ENCODE data around the gene COPZ1.

The COPZ1 gene

GRCh38 chr12:54378796-54379397 lies 54.0 kb downstream of the COPZ1 start:
- H3K27me3 ChIP-seq (ENCODE audit: control insufficient read depth in 2 of 2, insufficient read depth in 2 of 2, low read length in 2 of 2), result peaks cover 2 to 4% of the 10 kb centered on the region in 2 donors
- H3K9ac ChIP-seq (ENCODE audit: low read depth in 1 of 2, low read length in 2 of 2), result peak overlapping the region in 1 of 2 donors; percentile 49
- H3K4me1 ChIP-seq (ENCODE audit: control insufficient read depth in 2 of 2, insufficient read depth in 2 of 2, low read length in 2 of 2), result peaks cover 4 to 16% of the 10 kb centered on the region in 2 donors
- peak overlapping the region; percentile 64 to 74 for H3K4me3 ChIP-seq (ENCODE audit: low read length in 2 of 2)
- H3K9me3 ChIP-seq (ENCODE audit: control insufficient read depth in 2 of 2, low read length in 2 of 2), result no peaks in the 10 kb centered on the region
- H3K27ac ChIP-seq (ENCODE audit: low read depth in 2 of 2, low read length in 2 of 2), result peak overlapping the region; percentile 25 to 48
- no peaks in the 10 kb centered on the region for H3K36me3 ChIP-seq (ENCODE audit: control insufficient read depth in 2 of 2, insufficient read depth in 2 of 2, low read length in 2 of 2)

- H3K4me3 ChIP-seq (ENCODE audit: low read length in 2 of 2), result peak overlapping the region; percentile 64 to 74
- H3K27me3 ChIP-seq (ENCODE audit: control insufficient read depth in 2 of 2, insufficient read depth in 2 of 2, low read length in 2 of 2), result peaks cover 2% of the 10 kb centered on the region in 2 donors
- H3K36me3 ChIP-seq (ENCODE audit: control insufficient read depth in 2 of 2, insufficient read depth in 2 of 2, low read length in 2 of 2), result no peaks in the 10 kb centered on the region
- no peaks in the 10 kb centered on the region for H3K9me3 ChIP-seq (ENCODE audit: control insufficient read depth in 2 of 2, low read length in 2 of 2)
- peak overlapping the region in 1 of 2 donors; percentile 49 for H3K9ac ChIP-seq (ENCODE audit: low read depth in 1 of 2, low read length in 2 of 2)
- H3K27ac ChIP-seq (ENCODE audit: low read depth in 2 of 2, low read length in 2 of 2), result peak overlapping the region; percentile 25 to 48
- H3K4me1 ChIP-seq (ENCODE audit: control insufficient read depth in 2 of 2, insufficient read depth in 2 of 2, low read length in 2 of 2), result peaks cover 7 to 11% of the 10 kb centered on the region in 2 donors
These were observed 54.7 kb downstream of the COPZ1 start for GRCh38 chr12:54379398-54380201.

DNA sequence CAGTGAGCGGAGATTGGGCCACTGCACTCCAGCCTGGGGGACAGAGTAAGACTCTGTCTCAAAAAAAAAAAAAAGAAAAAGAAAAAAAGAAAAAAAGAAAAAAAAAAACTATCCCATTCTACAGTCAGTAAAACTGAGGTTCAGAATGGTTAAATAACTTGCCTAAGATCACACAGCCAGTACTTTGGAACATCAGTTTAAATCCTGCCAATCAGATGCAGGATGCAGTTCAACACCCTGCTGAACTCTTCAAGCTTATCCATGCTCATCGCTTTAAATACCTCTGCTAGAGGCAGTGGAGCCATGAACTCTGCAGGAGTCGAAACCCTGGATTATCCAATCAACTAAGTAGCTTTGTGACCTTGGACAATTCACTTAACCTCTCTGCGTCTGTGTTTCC lies 56.2 kb downstream of the COPZ1 start:
- H3K4me3 ChIP-seq (ENCODE audit: low read length in 2 of 2), result no peak overlapping the region
- H3K9me3 ChIP-seq (ENCODE audit: control insufficient read depth in 2 of 2, low read length in 2 of 2), result no peaks in the 10 kb centered on the region
- peaks cover 0 to 2% of the 10 kb centered on the region in 2 donors for H3K27me3 ChIP-seq (ENCODE audit: control insufficient read depth in 2 of 2, insufficient read depth in 2 of 2, low read length in 2 of 2)
- no peak overlapping the region for H3K9ac ChIP-seq (ENCODE audit: low read depth in 1 of 2, low read length in 2 of 2)
- H3K36me3 ChIP-seq (ENCODE audit: control insufficient read depth in 2 of 2, insufficient read depth in 2 of 2, low read length in 2 of 2), result no peaks in the 10 kb centered on the region
- H3K4me1 ChIP-seq (ENCODE audit: control insufficient read depth in 2 of 2, insufficient read depth in 2 of 2, low read length in 2 of 2), result peaks cover 9 to 13% of the 10 kb centered on the region in 2 donors
- no peak overlapping the region for H3K27ac ChIP-seq (ENCODE audit: low read depth in 2 of 2, low read length in 2 of 2)

DNA sequence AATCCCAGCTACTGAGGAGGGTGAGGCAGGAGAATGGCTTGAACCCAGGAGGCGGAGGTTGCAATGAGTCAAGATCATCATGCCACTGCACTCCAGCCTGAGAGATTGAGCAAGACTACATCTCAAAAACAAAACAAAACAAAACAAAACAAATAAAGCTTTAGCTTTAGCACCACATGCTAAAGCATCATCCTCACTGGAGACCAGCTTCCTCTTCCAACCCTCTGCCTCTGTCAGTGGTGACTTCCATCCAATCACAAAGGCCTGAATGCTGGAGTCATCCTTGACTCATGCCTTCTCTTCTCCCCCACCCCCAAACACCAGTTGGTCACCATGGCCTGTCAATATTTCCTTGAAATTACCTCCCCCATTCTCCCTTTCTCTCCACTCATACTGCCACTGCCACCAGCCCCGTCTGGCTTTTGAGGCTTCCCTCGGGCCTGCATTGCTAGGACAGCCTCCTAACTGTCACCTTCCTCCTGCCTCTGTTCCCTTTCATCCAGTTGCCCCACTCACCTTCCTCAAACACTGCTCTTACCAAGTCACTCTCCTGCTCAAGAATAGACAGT lies 58.2 kb downstream of the COPZ1 start:
- Histone ChIP-seq H3K9me3 (ENCODE audit: control insufficient read depth in 2 of 2, low read length in 2 of 2) (no peaks in the 10 kb centered on the region), H3K4me1 (ENCODE audit: control insufficient read depth in 2 of 2, insufficient read depth in 2 of 2, low read length in 2 of 2) (peaks cover 14 to 15% of the 10 kb centered on the region in 2 donors), H3K9ac (ENCODE audit: low read depth in 1 of 2, low read length in 2 of 2) (no peak overlapping the region), H3K4me3 (ENCODE audit: low read length in 2 of 2) (no peak overlapping the region), H3K36me3 (ENCODE audit: control insufficient read depth in 2 of 2, insufficient read depth in 2 of 2, low read length in 2 of 2) (no peaks in the 10 kb centered on the region), H3K27ac (ENCODE audit: low read depth in 2 of 2, low read length in 2 of 2) (peak overlapping the region; percentile 59 to 65), H3K27me3 (ENCODE audit: control insufficient read depth in 2 of 2, insufficient read depth in 2 of 2, low read length in 2 of 2) (peaks cover 0 to 2% of the 10 kb centered on the region in 2 donors)

DNA sequence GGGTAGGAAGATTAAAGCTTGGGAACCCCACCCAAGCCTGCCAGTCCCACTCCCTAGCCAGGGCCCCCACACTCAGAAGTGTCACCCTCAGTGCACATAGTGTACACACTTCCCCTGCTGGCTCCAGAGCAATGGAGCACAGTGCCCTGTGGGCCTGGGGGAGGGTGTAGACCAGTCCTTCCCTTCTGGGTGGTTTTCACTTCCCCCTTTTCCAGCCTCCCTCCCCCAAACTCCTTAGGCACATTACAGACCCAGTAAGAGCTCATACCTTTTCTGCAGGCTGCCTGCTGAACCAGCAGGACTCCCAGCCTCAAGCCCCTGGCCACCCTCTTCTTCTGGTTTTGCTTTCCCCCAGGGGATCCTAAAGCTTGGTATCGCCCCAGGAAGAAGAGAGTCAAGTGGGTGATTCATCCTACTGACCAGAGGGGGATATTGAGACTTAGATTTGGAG lies 59.7 kb downstream of the COPZ1 start, which contains the start of gene ZNF385A:
Gene ZNF385A, minus strand, starts transcription at position 143 of the 451 bp plus-strand sequence. CDS start 219 bp downstream, outside the sequence.
- H3K9me3 ChIP-seq (ENCODE audit: control insufficient read depth in 2 of 2, low read length in 2 of 2), result no peaks in the 10 kb centered on the region
- peak within 1 kb of the TSS in 1 of 2 donors; percentile 31 for H3K4me3 ChIP-seq (ENCODE audit: low read length in 2 of 2)
- H3K4me1 ChIP-seq (ENCODE audit: control insufficient read depth in 2 of 2, insufficient read depth in 2 of 2, low read length in 2 of 2), result peaks cover 12% of the 10 kb centered on the region in 2 donors
- H3K27me3 ChIP-seq (ENCODE audit: control insufficient read depth in 2 of 2, insufficient read depth in 2 of 2, low read length in 2 of 2), result no peaks in the 10 kb centered on the region
- peak within 1 kb of the TSS; percentile 17 to 76 for H3K27ac ChIP-seq (ENCODE audit: low read depth in 2 of 2, low read length in 2 of 2)
- peak within 1 kb of the TSS in 1 of 2 donors; percentile 9 for H3K9ac ChIP-seq (ENCODE audit: low read depth in 1 of 2, low read length in 2 of 2)
- H3K36me3 ChIP-seq (ENCODE audit: control insufficient read depth in 2 of 2, insufficient read depth in 2 of 2, low read length in 2 of 2), result no peaks in the 10 kb centered on the region

DNA sequence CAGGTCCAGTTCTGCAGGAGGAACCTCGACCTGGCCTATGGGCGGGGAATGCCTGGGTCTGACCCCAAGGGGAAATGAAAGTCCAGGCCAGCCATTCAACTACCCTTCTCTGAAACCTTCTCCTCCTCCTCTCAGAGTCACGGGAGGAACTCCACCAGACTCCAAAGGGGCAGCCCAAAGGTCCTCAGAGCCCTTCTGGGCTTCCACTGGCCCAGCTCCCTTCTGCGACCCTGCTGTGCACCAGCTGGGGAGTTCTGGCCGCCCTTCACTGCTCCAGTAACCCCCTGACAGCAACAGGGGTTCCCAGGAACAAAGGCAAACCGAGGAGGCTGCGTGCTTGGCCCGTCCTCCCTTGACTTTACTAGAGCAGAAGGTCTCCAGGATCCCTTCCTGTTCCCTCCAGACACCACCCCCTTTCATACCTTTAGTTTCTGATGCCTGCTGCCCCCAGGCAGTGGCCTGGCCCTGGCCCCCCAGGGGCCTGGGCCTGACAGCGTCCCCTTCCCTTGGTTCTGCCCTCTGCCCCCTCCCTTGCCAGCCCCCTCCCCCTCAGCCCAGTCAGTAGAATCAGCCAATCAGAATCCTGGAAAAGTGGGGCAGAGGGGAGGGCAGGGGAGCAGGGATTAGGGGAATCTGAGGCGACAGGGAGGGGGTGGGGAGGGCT lies 60.5 kb downstream of the COPZ1 start:
- H3K4me1 ChIP-seq (ENCODE audit: control insufficient read depth in 2 of 2, insufficient read depth in 2 of 2, low read length in 2 of 2), result peaks cover 12% of the 10 kb centered on the region in 2 donors
- H3K9me3 ChIP-seq (ENCODE audit: control insufficient read depth in 2 of 2, low read length in 2 of 2), result no peaks in the 10 kb centered on the region
- peak overlapping the region; percentile 14 to 76 for H3K27ac ChIP-seq (ENCODE audit: low read depth in 2 of 2, low read length in 2 of 2)
- no peaks in the 10 kb centered on the region for H3K36me3 ChIP-seq (ENCODE audit: control insufficient read depth in 2 of 2, insufficient read depth in 2 of 2, low read length in 2 of 2)
- no peak overlapping the region for H3K9ac ChIP-seq (ENCODE audit: low read depth in 1 of 2, low read length in 2 of 2)
- H3K4me3 ChIP-seq (ENCODE audit: low read length in 2 of 2), result peak overlapping the region in 1 of 2 donors; percentile 31
- no peaks in the 10 kb centered on the region for H3K27me3 ChIP-seq (ENCODE audit: control insufficient read depth in 2 of 2, insufficient read depth in 2 of 2, low read length in 2 of 2)

DNA sequence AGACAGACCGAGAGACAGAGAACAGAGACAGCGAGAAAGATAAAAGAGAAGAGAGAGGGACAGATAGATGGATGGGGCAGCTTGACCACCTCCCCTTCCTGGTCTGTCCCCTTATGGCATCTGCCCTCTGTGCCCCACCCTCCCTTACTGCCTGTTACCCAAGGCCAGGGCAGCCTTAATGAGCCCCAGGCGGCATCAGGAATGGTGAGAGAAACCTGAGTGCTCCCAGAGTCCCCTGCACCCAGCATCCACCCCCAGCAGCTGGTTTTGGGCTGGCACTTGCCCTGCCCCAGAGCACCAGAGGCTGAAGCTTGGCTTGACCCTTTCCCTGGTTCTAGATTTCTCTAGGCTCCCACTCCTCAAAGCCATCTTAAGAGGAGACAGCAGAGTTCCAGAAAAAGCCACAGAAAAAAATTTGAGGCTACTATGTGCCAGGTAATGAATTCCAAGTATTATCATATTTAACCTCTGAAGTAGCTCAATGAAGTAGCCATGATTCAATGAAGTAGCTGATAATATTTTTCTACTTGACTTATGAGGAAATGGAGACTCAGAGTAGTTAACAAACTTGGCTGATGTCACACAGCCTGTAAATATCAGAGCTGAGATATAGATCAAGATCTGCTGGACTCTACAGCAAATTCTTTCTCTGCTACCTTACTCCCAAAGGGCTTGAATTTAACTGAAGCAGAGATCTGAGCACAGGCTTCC lies 61.6 kb downstream of the COPZ1 start:
- H3K27ac ChIP-seq (ENCODE audit: low read depth in 2 of 2, low read length in 2 of 2), result peak overlapping the region in 1 of 2 donors; percentile 76
- peaks cover 12% of the 10 kb centered on the region in 2 donors for H3K4me1 ChIP-seq (ENCODE audit: control insufficient read depth in 2 of 2, insufficient read depth in 2 of 2, low read length in 2 of 2)
- H3K36me3 ChIP-seq (ENCODE audit: control insufficient read depth in 2 of 2, insufficient read depth in 2 of 2, low read length in 2 of 2), result no peaks in the 10 kb centered on the region
- H3K4me3 ChIP-seq (ENCODE audit: low read length in 2 of 2), result no peak overlapping the region
- no peaks in the 10 kb centered on the region for H3K27me3 ChIP-seq (ENCODE audit: control insufficient read depth in 2 of 2, insufficient read depth in 2 of 2, low read length in 2 of 2)
- no peak overlapping the region for H3K9ac ChIP-seq (ENCODE audit: low read depth in 1 of 2, low read length in 2 of 2)
- no peaks in the 10 kb centered on the region for H3K9me3 ChIP-seq (ENCODE audit: control insufficient read depth in 2 of 2, low read length in 2 of 2)

DNA sequence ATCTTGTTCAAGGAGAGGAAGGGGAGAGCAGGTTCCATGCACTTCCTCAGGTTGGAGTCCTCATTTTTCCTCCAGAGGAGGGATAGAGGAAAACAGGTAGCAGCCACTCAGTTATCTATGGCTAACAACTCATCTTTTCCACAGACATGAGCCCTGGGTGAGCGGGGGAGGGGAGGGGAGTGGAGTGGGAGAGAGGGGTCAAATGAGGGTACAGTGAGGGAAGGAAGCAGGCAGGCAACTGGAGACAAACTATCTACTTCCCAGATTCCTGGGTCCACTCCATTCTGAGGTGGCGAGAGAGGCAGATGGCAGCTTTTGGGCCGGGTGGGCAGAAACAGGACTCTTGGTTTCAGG lies 62.2 kb downstream of the COPZ1 start:
- Histone ChIP-seq H3K4me3 (ENCODE audit: low read length in 2 of 2) (no peak overlapping the region), H3K9me3 (ENCODE audit: control insufficient read depth in 2 of 2, low read length in 2 of 2) (no peaks in the 10 kb centered on the region), H3K27ac (ENCODE audit: low read depth in 2 of 2, low read length in 2 of 2) (no peak overlapping the region), H3K27me3 (ENCODE audit: control insufficient read depth in 2 of 2, insufficient read depth in 2 of 2, low read length in 2 of 2) (no peaks in the 10 kb centered on the region), H3K9ac (ENCODE audit: low read depth in 1 of 2, low read length in 2 of 2) (no peak overlapping the region), H3K36me3 (ENCODE audit: control insufficient read depth in 2 of 2, insufficient read depth in 2 of 2, low read length in 2 of 2) (no peaks in the 10 kb centered on the region), H3K4me1 (ENCODE audit: control insufficient read depth in 2 of 2, insufficient read depth in 2 of 2, low read length in 2 of 2) (peaks cover 12% of the 10 kb centered on the region in 2 donors)

- Histone ChIP-seq H3K9me3 (ENCODE audit: control insufficient read depth in 2 of 2, low read length in 2 of 2) (no peaks in the 10 kb centered on the region), H3K4me1 (ENCODE audit: control insufficient read depth in 2 of 2, insufficient read depth in 2 of 2, low read length in 2 of 2) (peaks cover 12% of the 10 kb centered on the region in 2 donors), H3K36me3 (ENCODE audit: control insufficient read depth in 2 of 2, insufficient read depth in 2 of 2, low read length in 2 of 2) (no peaks in the 10 kb centered on the region), H3K27me3 (ENCODE audit: control insufficient read depth in 2 of 2, insufficient read depth in 2 of 2, low read length in 2 of 2) (peaks cover 0 to 4% of the 10 kb centered on the region in 2 donors), H3K9ac (ENCODE audit: low read depth in 1 of 2, low read length in 2 of 2) (no peak overlapping the region), H3K4me3 (ENCODE audit: low read length in 2 of 2) (no peak overlapping the region), H3K27ac (ENCODE audit: low read depth in 2 of 2, low read length in 2 of 2) (no peak overlapping the region)
These were observed 63.6 kb downstream of the COPZ1 start for GRCh38 chr12:54388237-54389133.
